Thyroid gland (tissue), 4 donors: ENCODE results near the gene DIPK2A.

Experiments
- POLR2A ChIP-seq, 2 donors: fragments of 450-650 bp; IDR thresholded peaks; one replicate each; pipeline ENCODE4 v1.6.1; 2017; ENCODE audit warnings: antibody characterized with exemption in 2 of 2, mild to moderate bottlenecking in 2 of 2, moderate library complexity in 1 of 2
- TF ChIP-seq, protein P1 (sequence below), 6 experiments: fragments of 200-600 bp in 3 of 6; fragments of 450-650 bp in 3 of 6; sonication (generic) in 3 of 6; IDR thresholded peaks; one replicate each; pipeline ENCODE4 v1.5.1; 2016 to 2019; ENCODE audit warnings: antibody characterized with exemption in 6 of 6, mild to moderate bottlenecking in 2 of 6, inconsistent platforms in 1 of 6, moderate library complexity in 1 of 6

DNA sequence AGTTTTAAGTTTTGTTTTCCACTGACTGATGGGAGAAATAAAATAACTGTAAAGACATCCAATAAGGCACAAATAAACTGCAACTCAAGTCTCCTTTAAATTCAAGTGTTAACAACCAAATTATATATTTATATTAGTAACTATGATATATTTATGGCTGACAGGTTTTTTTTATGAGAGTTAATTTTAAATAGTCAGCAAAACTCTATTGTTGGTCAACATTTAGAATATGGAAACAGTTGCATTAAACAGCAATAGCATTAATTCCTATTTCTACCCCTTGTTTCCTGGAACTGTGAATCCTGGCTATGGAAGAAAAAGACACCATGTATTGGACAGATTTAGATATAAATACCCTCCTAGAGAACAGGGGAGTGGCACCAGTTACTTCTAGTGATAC is 16.5 kb upstream of the DIPK2A start:
- TF ChIP-seq, protein P1, sequence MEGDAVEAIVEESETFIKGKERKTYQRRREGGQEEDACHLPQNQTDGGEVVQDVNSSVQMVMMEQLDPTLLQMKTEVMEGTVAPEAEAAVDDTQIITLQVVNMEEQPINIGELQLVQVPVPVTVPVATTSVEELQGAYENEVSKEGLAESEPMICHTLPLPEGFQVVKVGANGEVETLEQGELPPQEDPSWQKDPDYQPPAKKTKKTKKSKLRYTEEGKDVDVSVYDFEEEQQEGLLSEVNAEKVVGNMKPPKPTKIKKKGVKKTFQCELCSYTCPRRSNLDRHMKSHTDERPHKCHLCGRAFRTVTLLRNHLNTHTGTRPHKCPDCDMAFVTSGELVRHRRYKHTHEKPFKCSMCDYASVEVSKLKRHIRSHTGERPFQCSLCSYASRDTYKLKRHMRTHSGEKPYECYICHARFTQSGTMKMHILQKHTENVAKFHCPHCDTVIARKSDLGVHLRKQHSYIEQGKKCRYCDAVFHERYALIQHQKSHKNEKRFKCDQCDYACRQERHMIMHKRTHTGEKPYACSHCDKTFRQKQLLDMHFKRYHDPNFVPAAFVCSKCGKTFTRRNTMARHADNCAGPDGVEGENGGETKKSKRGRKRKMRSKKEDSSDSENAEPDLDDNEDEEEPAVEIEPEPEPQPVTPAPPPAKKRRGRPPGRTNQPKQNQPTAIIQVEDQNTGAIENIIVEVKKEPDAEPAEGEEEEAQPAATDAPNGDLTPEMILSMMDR (IDR thresholded peaks at IDR 0.05): no peak
- no peak for TF ChIP-seq POLR2A (IDR thresholded peaks at IDR 0.05)
